Neural progenitor cell (in vitro differentiated cells): Measurements from ENCODE around the gene UGT1A10. TPM values are rescaled to one million over a fixed set of nuclear protein-coding genes. Genes with fewer than 3 reads are reported as not detected.

Source experiments
- DNase-seq: peaks from one replicate; pipeline ENCODE4 v3.0.0-alpha.2; 2016; ENCODE audit warnings: low spot score
- H2AFZ ChIP-seq: fragments of 200-600 bp; sonication (generic); replicated peaks from 2 replicates; pipeline ENCODE4 v1.6.1; 2016; ENCODE audit warnings: antibody characterized with exemption
- H3F3A ChIP-seq: fragments of 200-600 bp; sonication (generic); 2 replicates; pipeline ENCODE4 v1.6.1; 2016; ENCODE audit warnings: antibody characterized with exemption, low read depth
- H3K27ac ChIP-seq: fragments of 200-600 bp; sonication (generic); 2 replicates; pipeline ENCODE4 v1.5.1; 2016; ENCODE audit warnings: mild to moderate bottlenecking
- H3K27me3 ChIP-seq: fragments of 200-600 bp; sonication (generic); 2 replicates; pipeline ENCODE4 v1.6.1; 2016; ENCODE audit warnings: mild to moderate bottlenecking, moderate library complexity
- H3K36me3 ChIP-seq: fragments of 200-600 bp; sonication (generic); 2 replicates; pipeline ENCODE4 v1.5.1; 2016
- H3K4me1 ChIP-seq: fragments of 200-600 bp; sonication (generic); 2 replicates; pipeline ENCODE4 v1.6.1; 2016; ENCODE audit warnings: mixed run types
- H3K4me2 ChIP-seq: fragments of 200-600 bp; sonication (generic); 2 replicates; pipeline ENCODE4 v1.6.1; 2016
- H3K4me3 ChIP-seq: fragments of 200-600 bp; sonication (generic); 2 replicates; pipeline ENCODE4 v1.5.1; 2016
- H3K79me2 ChIP-seq: fragments of 200-600 bp; sonication (generic); 2 replicates; pipeline ENCODE4 v1.6.1; 2016; ENCODE audit warnings: low read depth
- H3K9ac ChIP-seq: fragments of 200-600 bp; sonication (generic); 2 replicates; pipeline ENCODE4 v1.6.1; 2016
- H3K9me3 ChIP-seq: fragments of 200-600 bp; sonication (generic); 2 replicates; pipeline ENCODE4 v1.5.1; 2016; ENCODE audit warnings: low read depth
- H4K20me1 ChIP-seq: fragments of 200-600 bp; sonication (generic); 2 replicates; pipeline ENCODE4 v1.6.1; 2016; ENCODE audit warnings: low read depth
- H3K27ac Mint-ChIP-seq: 3 replicates; pipeline ENCODE4 v1.8.0; 2021; ENCODE audit warnings: mixed read lengths
- H3K27me3 Mint-ChIP-seq: 2 replicates; pipeline ENCODE4 v1.8.0; 2022; ENCODE audit warnings: low read depth, mild to moderate bottlenecking, inconsistent platforms, moderate library complexity, mixed read lengths; ENCODE audit not compliant: insufficient read depth
- H3K36me3 Mint-ChIP-seq: 3 replicates; pipeline ENCODE4 v1.8.0; 2021; ENCODE audit warnings: mixed read lengths
- H3K4me1 Mint-ChIP-seq: 3 replicates; pipeline ENCODE4 v1.8.0; 2021; ENCODE audit warnings: mixed read lengths
- H3K4me3 Mint-ChIP-seq: 3 replicates; pipeline ENCODE4 v1.8.0; 2021; ENCODE audit warnings: mild to moderate bottlenecking, moderate library complexity, mixed read lengths
- H3K9me3 Mint-ChIP-seq: 3 replicates; pipeline ENCODE4 v1.8.0; 2020; ENCODE audit warnings: mixed read lengths
- CTCF ChIP-seq: fragments of 200-600 bp; sonication (generic); IDR thresholded peaks from 2 replicates; pipeline ENCODE4 v1.5.1; 2017; ENCODE audit warnings: antibody characterized with exemption, mild to moderate bottlenecking
- EZH2 ChIP-seq: fragments of 200-600 bp; sonication (generic); IDR thresholded peaks from 2 replicates; pipeline ENCODE4 v1.6.1; 2017; ENCODE audit warnings: antibody characterized with exemption, mild to moderate bottlenecking, moderate library complexity
- EZH2phosphoT487 ChIP-seq: fragments of 200-600 bp; sonication (generic); IDR thresholded peaks from 2 replicates; pipeline ENCODE4 v1.6.1; 2017; ENCODE audit warnings: antibody characterized with exemption
- total RNA-seq: library from RNA; depleted of rRNA; stranded (reverse); fragments of >200 nt; gene quantifications from 2 replicates; pipeline ENCODE4 v1.2.3, GENCODE V29; 2015; ENCODE audit warnings: low replicate concordance

The UGT1A10 gene
- total RNA-seq, 1 donor from 2014 or later: not detected

GRCh38 chr2:233807966-233808935, 172.0 kb downstream of the UGT1A10 start:
- H4K20me1 ChIP-seq: no peaks in the 10 kb centered on the region
- Mint-ChIP-seq H3K9me3 (peaks cover 2% of the 10 kb centered on the region), H3K36me3 (no peaks in the 10 kb centered on the region), H3K27ac (no peak overlapping the region), H3K4me1 (no peaks in the 10 kb centered on the region), H3K27me3 (peaks cover 2% of the 10 kb centered on the region), H3K4me3 (no peak overlapping the region)
- no peaks in the 10 kb centered on the region for H3K27me3 ChIP-seq
- no peaks in the 10 kb centered on the region for H3K9me3 ChIP-seq
- H3F3A ChIP-seq: no peaks in the 10 kb centered on the region
- H3K79me2 ChIP-seq: no peaks in the 10 kb centered on the region
- H3K27ac ChIP-seq: no peak overlapping the region
- no peak overlapping the region for H3K4me3 ChIP-seq
- no peak overlapping the region for H3K9ac ChIP-seq
- no peaks in the 10 kb centered on the region for H3K4me1 ChIP-seq
- no peak overlapping the region for H3K4me2 ChIP-seq
- TF ChIP-seq EZH2phosphoT487: no peak
- TF ChIP-seq EZH2: no peak
- TF ChIP-seq CTCF: no peak
- no peak for DNase-seq
- H3K36me3 ChIP-seq: no peaks in the 10 kb centered on the region
- no peak overlapping the region for H2AFZ ChIP-seq

GRCh38 chr2:233810385-233810784, 174.1 kb downstream of the UGT1A10 start:
- Histone ChIP-seq H3K9me3 (no peaks in the 10 kb centered on the region), H3F3A (no peaks in the 10 kb centered on the region), H3K79me2 (no peaks in the 10 kb centered on the region), H3K27ac (no peak overlapping the region), H3K4me1 (no peaks in the 10 kb centered on the region), H3K27me3 (no peaks in the 10 kb centered on the region), H3K36me3 (no peaks in the 10 kb centered on the region), H2AFZ (no peak overlapping the region), H3K4me3 (no peak overlapping the region), H3K4me2 (no peak overlapping the region), H3K9ac (no peak overlapping the region), H4K20me1 (no peaks in the 10 kb centered on the region)
- H3K4me3 Mint-ChIP-seq: no peak overlapping the region
- DNase-seq: no peak
- TF ChIP-seq CTCF (no peak), EZH2 (no peak), EZH2phosphoT487 (no peak)
- H3K36me3 Mint-ChIP-seq: no peaks in the 10 kb centered on the region
- H3K4me1 Mint-ChIP-seq: no peaks in the 10 kb centered on the region
- H3K9me3 Mint-ChIP-seq: no peaks in the 10 kb centered on the region
- H3K27ac Mint-ChIP-seq: no peak overlapping the region
- H3K27me3 Mint-ChIP-seq: no peaks in the 10 kb centered on the region

GRCh38 chr2:233811087-233811486, 174.8 kb downstream of the UGT1A10 start:
- no peak overlapping the region for H3K4me3 ChIP-seq
- Mint-ChIP-seq H3K4me1 (no peaks in the 10 kb centered on the region), H3K4me3 (no peak overlapping the region), H3K27me3 (no peaks in the 10 kb centered on the region), H3K9me3 (no peaks in the 10 kb centered on the region), H3K27ac (no peak overlapping the region), H3K36me3 (no peaks in the 10 kb centered on the region)
- H3K27me3 ChIP-seq: no peaks in the 10 kb centered on the region
- no peaks in the 10 kb centered on the region for H3K36me3 ChIP-seq
- DNase-seq: no peak
- no peaks in the 10 kb centered on the region for H3K79me2 ChIP-seq
- H3K27ac ChIP-seq: no peak overlapping the region
- H4K20me1 ChIP-seq: no peaks in the 10 kb centered on the region
- no peaks in the 10 kb centered on the region for H3F3A ChIP-seq
- no peak overlapping the region for H3K4me2 ChIP-seq
- no peak overlapping the region for H3K9ac ChIP-seq
- no peak for TF ChIP-seq EZH2phosphoT487
- no peak for TF ChIP-seq CTCF
- no peak for TF ChIP-seq EZH2
- H2AFZ ChIP-seq: no peak overlapping the region
- H3K9me3 ChIP-seq: no peaks in the 10 kb centered on the region
- H3K4me1 ChIP-seq: no peaks in the 10 kb centered on the region
